ENCODE data around the gene KRTAP5-10. TPM values are rescaled to one million over a fixed set of nuclear protein-coding genes. Genes with fewer than 3 reads are reported as not detected.
"Not testable (repeated sequence)": the region's sequence is repeated elsewhere in the genome, so short reads cannot be mapped to it uniquely, and the experiment has no call there.

KRTAP5-10 gene
- total RNA-seq, 3 donors from 2014 or later: not detected

GRCh38 chr11:71564430-71564829, 933 bp upstream of the KRTAP5-10 start:
- Histone ChIP-seq H3K27ac (no peak overlapping the region), H3K9me3 (no peaks in the 10 kb centered on the region), H3K4me1 (no peaks in the 10 kb centered on the region), H3K36me3 (no peaks in the 10 kb centered on the region), H3K4me3 (no peak overlapping the region), H3K27me3 (no peaks in the 10 kb centered on the region)
- DNase-seq (ENCODE audit: low spot score in 2 of 2): no peak
- TF ChIP-seq CTCF (IDR thresholded peaks at IDR 0.05) (no peak), POLR2A (IDR thresholded peaks at IDR 0.05) (no peak), POLR2AphosphoS5 (IDR thresholded peaks at IDR 0.05) (no peak)
- intact Hi-C loops (cut with DNase I; ENCODE audit: low total_unique reads): no loop called here

DNA sequence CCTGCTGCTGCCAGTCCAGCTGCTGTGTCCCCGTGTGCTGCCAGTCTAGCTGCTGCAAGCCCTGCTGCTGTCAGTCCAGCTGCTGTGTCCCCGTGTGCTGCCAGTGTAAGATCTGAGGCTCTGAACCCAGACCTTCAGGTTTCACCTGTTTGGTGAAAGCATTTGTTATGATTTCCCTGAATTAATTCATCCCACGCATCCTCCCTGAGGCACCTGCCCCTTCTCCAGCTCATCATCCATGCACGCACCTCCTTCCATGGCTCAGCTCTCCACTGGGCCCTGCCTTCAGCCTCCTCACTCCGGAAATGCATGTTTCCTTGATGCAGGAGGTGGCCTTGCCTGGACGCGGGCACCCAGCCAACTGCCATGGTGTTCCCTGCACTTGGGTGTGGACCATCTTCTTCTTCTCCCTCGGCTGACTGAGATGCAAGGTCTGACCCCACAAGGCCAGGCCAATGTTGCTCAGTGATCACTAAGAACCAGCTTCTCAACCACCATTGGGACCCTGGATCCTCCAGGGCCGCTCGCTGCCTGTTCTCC, 788 bp downstream of the KRTAP5-10 start:
- no peak for TF ChIP-seq CTCF (IDR thresholded peaks at IDR 0.05)
- TF ChIP-seq POLR2AphosphoS5 (IDR thresholded peaks at IDR 0.05): no peak
- no peak for TF ChIP-seq POLR2A (IDR thresholded peaks at IDR 0.05)
- no peak for DNase-seq (ENCODE audit: low spot score in 2 of 2)
- Histone ChIP-seq H3K4me1 (no peaks in the 10 kb centered on the region), H3K27ac (no peak overlapping the region), H3K4me3 (no peak overlapping the region), H3K9me3 (no peaks in the 10 kb centered on the region), H3K36me3 (no peaks in the 10 kb centered on the region), H3K27me3 (no peaks in the 10 kb centered on the region)
- intact Hi-C loops (cut with DNase I; ENCODE audit: low total_unique reads): no loop called here

DNA sequence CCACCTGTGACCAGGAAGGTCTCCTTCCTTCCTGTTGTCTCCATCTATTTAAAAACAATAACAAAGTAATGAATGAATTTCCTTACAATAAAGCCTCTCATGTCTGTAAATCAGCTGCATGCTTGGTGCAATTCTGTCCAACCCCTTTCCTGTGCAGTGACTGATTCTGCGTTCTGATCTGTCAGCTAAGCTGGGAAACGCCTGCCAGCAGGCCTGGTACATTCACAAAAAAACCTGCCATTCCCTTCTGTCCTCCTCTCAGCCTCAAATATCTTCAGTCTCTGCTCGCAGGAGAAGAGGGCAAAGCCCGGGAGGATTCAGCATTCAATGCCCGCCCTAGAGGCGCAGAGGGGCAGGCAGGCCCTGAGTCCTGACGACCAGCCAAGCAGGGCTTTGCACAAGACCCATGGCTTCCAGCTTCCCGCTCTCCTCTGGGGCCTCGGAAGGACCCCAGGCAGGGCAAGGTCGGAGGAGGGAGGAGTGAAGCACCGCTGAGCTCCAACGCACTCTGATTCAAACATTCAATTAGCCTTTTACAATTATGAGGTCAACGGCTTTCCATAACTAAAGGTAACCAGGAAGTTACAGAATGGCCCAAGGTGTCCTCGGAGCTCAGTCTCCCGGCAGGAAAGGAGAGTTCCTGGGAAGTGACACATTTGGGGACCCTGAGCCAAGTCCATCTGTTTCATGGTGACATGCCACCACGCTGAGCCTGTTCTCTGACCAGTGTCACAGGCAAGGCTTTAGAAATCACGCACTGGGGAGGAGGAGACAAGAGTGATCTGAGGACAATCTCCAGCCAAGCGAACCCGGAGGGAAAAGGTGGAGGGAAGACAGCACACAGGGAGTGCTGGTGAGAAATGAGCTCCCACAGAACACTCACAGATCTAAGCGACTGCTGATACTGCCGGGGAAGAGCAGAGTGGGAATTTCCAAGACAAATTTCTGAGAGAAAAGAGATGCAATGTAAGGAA, 1.6 kb downstream of the KRTAP5-10 start:
- DNase-seq (ENCODE audit: low spot score in 2 of 2); intact Hi-C loops (cut with DNase I; ENCODE audit: low total_unique reads); H3K27me3 ChIP-seq: not testable (repeated sequence)

GRCh38 chr11:71567633-71568032, 2.3 kb downstream of the KRTAP5-10 start:
- DNase-seq (ENCODE audit: low spot score in 2 of 2); H3K27ac ChIP-seq; intact Hi-C loops (cut with DNase I; ENCODE audit: low total_unique reads); H3K4me1 ChIP-seq; H3K36me3 ChIP-seq; H3K27me3 ChIP-seq; H3K4me3 ChIP-seq; H3K9me3 ChIP-seq: not testable (repeated sequence)

More for the DNA sequence above, 1.6 kb downstream of the KRTAP5-10 start:
- not testable (repeated sequence) for H3K9me3 ChIP-seq, H3K4me3 ChIP-seq, H3K36me3 ChIP-seq, H3K27ac ChIP-seq, H3K4me1 ChIP-seq

DNA sequence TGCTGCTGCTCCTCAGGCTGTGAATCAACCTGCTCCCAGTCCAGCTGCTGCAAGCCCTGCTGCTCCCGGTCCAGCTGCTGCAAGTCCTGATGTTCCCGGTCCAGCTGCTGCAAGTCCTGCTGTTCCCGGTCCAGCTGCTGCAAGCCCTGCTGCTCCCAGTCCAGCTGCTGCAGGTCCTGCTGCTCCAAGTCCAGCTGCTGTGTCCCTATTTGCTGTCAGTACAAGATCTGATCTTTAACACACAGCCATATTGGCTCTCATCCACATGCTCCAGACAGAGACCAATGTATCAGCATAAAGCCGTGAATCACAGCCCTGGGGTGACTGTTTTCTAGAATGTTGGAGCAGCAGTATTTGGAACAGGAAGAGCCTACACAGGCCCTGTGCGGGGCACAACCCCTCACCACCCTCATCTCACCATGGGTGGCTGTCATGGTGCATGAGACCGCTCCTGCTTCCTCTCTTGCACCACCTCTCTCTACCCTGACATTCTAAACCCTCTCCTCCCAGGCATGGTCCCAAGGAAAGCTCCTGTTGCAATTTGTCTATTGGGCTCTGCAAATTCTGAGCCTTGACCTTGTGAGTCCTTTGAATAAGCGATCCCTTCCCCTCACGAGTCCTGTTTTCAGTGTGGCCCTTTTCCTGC, 3.5 kb downstream of the KRTAP5-10 start:
- TF ChIP-seq POLR2AphosphoS5 (IDR thresholded peaks at IDR 0.05) (no peak), POLR2A (IDR thresholded peaks at IDR 0.05) (no peak), CTCF (IDR thresholded peaks at IDR 0.05) (no peak)

DNA sequence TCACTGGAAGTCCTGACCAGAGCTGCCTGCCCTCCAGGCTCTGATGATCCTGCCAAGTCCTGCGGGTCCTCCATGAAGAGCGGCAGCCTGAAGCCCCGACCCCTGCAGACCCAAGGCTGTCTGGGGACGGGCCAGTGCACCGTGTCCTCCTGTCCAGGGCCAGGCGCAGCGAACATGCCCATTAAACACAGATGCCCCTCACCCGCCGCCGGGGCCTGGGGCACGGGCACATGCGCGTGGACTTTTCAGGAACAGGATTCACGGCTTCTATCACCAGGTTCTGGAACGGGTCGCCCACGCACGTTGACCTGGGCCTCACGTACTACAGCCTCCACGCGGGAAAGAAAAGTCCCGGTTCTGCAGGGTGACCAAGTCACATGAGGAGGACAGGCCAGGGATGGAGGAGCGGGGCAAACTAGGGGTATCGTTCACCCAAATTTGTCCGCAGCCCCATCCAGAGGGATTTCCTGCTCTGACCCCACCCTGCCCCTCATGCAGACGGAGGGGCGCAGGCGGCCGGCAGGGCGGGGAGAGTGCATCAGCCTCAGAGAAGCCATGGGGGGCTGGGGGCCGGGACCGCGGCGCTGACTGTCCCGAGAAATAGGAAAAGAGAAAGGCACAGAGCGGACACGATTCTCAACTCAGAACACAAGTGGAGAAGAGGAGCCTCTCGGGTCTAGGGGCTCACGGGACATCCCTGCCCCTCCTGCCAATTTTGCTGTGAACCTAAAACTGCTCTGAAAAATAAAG, 5.9 kb downstream of the KRTAP5-10 start:
- DNase-seq (ENCODE audit: low spot score in 2 of 2); H3K9me3 ChIP-seq; H3K4me1 ChIP-seq; intact Hi-C loops (cut with DNase I; ENCODE audit: low total_unique reads); H3K4me3 ChIP-seq; H3K36me3 ChIP-seq; H3K27me3 ChIP-seq; H3K27ac ChIP-seq: not testable (repeated sequence)

More for the DNA sequence above, 3.5 kb downstream of the KRTAP5-10 start:
- Histone ChIP-seq H3K4me3 (no peak overlapping the region), H3K4me1 (no peaks in the 10 kb centered on the region), H3K36me3 (no peaks in the 10 kb centered on the region), H3K27ac (no peak overlapping the region), H3K27me3 (no peaks in the 10 kb centered on the region), H3K9me3 (no peaks in the 10 kb centered on the region)
- intact Hi-C loops (cut with DNase I; ENCODE audit: low total_unique reads): no loop called here
- no peak for DNase-seq (ENCODE audit: low spot score in 2 of 2)

Data from breast epithelium (tissue), 4 donors.